ENCODE measurements around the gene SP140L. TPM values are rescaled to one million over a fixed set of nuclear protein-coding genes. Genes with fewer than 3 reads are reported as not detected.
"Not testable (repeated sequence)": the region's sequence is repeated elsewhere in the genome, so short reads cannot be mapped to it uniquely, and the experiment has no call there.

The SP140L gene
- total RNA-seq, 1 donor from 2014 or later, result 6.1 TPM

DNA sequence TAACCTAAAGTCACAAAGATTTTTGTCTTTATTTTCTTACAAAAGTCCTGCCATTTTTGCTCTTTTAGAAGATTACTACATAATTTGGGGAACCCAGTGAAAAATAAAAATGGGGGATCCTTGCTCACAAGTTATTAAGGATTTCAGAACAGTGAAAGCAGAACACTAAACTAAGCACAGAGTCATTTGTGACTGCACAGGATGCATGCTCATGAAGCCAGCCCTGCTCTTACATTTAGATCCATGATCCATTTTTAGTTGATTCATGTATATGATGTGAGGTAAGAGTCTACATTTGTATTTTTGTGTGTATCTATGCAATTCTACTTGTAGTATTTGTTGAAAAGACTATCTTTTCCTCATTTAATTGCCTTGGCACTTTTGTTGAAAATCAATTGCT lies 21.8 kb downstream of the SP140L start:
- ATAC-seq, result no peak
- intact Hi-C loops (cut with DNase I), result no loop called here
- DNase-seq (ENCODE audit: missing footprints), result no peak

DNA sequence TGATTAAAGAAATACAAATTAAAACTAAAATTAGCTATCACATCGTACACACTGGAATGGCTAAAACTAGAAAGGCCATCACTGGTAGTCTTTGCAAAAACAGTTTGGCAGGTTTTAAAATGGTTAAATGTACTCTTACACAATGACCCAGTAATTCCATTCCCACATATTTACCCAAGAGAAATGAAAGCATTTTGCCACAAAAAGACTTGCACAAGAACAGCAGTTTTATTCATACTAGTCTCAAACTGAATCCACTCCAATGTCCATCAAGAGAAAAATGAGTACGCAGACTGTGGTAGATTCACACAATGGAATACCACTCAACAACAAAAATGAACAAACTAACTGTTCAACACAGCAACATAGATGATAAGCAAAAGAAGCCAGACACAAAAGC lies 29.1 kb downstream of the SP140L start:
- DNase-seq (ENCODE audit: missing footprints) (no peak), ATAC-seq (peak; percentile 69)
- intact Hi-C loops (cut with DNase I), result no loop called here

DNA sequence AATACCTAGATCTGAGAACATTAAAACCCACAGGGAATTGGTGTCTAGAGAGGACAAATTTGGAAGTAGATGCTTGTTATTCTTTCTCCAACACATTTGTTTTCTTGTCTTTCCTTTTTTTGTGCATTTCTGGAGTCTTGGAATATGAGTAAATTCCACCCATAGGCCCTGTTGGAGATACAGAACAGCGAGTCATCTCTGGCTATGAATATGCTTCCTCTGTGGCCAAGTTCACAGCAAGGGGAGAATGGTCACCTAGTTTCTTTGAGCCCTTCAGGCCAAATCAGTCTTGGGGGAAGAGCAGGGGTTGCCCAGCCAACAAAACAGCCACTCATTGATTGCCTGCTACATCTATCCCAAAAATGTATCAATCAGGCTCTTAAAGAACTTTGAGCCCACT lies 31.3 kb downstream of the SP140L start:
- DNase-seq (ENCODE audit: missing footprints) (no peak), ATAC-seq (no peak)
- intact Hi-C loops (cut with DNase I), result no loop called here

DNA sequence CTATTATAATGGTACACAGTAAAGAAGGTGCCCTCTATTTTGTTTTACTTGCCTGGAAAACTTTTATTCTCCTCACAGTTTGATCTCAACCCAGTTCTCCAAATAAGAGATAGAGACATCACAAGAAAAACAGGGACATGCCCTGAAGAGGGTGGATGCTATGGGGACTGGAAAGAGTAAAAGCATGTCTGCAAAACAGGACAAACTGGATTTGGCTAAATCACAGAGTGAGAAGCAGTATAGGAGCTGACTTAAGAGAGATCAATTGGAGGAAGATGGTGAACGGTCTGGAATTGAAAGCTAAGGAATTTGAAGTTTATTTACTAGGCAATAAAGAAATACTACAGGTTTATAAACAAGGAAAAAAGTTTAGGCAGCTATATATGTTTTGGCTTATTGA lies 33.0 kb downstream of the SP140L start:
- DNase-seq (ENCODE audit: missing footprints) (no peak), ATAC-seq (no peak)
- intact Hi-C loops (cut with DNase I), result no loop called here

DNA sequence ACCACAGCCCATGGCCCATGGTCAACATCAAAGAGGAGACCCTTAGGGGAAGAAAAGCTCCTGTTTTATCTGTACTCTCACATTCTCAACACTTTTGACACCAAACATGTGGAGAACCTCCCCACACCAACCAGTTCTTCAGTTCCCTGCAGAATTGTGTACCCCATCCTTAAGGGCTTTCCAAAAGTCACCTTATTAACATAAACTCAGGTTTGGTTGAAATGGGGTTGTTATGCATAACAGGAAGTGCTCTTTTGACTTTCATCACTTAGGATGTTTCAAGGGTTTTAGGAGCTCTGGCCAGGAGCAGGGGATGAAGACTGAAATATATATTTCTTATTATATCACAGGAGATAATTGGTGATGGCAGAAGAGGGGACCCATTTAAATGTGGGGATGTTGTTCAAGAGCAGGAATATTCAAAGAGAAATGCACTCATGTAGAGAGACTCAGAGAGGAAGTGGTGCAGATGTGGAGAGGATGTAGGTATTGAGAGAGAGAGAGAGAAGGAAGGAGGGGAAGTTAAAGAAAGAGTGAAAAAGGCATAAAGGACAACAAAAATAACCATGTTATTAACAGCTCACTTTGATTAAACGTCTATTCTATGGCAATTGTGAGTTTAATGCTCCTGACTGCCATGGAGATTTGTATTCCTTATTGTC lies 35.2 kb downstream of the SP140L start:
- DNase-seq (ENCODE audit: missing footprints) (no peak), ATAC-seq (no peak)
- intact Hi-C loops (cut with DNase I), result no loop called here

DNA sequence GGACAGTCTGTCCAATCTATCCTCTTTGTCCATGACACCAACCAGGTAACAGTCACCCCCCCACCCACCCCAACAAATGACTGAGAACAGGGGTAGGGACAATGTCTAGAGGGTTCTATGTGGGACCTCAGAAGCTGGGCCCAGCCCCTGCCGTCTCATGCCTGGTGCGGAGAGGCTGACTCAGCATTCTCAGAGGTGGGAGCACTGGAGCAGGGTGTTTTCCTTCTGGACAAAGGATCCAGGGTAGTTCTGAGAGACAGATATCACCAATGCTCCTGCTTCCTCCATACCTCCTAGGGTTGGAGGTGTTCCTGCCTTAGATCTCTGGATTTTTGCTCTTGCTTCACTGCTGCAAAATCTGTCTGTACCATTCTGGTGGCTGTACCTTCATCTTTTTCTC lies 55.1 kb downstream of the SP140L start:
- ATAC-seq (no peak), DNase-seq (ENCODE audit: missing footprints) (peak; percentile 28)
- intact Hi-C loops (cut with DNase I), result no loop called here

DNA sequence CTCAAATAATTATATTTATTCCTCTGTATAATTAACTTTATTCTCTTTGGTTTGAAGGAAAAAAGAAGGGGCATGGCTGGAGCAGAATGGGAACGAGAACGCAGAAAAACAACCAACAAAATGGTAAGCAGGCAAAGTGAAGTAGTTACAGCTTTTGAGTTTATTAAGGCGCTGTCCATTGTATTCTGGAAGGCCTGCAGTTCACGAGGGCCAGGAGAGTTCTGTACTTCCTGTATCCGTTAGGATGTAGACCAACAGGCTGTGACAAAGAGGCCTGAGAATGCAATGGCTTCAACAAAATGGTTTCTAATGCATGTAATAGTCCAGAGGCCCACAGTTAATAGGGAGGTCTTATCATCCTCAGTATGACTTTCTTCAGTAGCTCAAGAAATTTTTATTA lies 56.5 kb downstream of the SP140L start:
- intact Hi-C loops (cut with DNase I), result no loop called here
- no peak for DNase-seq (ENCODE audit: missing footprints)
- no peak for ATAC-seq

DNA sequence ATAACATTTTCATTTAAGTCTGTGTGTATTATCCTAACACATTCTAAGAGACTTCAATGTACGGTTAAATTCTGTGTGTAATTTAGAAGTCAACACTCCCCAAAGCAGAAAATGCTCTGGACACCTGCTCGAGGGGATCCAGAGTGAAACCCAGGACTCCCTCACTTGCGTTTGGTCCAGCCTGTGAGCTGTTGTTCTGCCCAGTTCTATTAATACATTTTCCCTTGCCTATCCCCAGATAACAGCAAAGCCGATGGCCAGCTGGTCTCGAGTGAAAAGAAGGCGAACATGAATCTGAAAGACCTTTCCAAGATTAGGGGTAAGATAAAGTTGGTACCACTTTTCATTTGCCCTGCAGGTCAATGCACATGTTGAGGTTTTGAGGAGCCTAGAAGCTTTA lies 58.0 kb downstream of the SP140L start:
- intact Hi-C loops (cut with DNase I), result no loop called here
- ATAC-seq, result no peak
- DNase-seq (ENCODE audit: missing footprints), result no peak

DNA sequence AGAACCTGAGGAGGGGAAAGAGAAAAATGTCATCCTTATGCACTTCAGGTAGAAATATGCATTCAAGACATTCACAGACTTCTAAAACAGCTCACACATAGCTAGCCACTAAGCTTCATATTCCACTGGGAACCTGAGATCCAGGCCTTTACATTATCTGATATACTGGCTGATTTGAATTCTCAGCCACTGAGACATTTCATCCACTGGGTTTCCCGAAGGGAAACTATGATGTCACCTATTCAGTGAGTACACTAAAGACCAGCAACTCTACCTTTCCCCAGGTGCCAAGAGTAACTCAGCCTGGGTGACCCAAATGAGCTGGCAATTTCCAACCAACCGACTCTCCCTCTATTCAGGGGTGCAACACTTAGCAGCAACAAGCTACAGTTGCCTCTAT lies 67.3 kb downstream of the SP140L start:
- DNase-seq (ENCODE audit: missing footprints), result no peak
- ATAC-seq, result no peak

DNA sequence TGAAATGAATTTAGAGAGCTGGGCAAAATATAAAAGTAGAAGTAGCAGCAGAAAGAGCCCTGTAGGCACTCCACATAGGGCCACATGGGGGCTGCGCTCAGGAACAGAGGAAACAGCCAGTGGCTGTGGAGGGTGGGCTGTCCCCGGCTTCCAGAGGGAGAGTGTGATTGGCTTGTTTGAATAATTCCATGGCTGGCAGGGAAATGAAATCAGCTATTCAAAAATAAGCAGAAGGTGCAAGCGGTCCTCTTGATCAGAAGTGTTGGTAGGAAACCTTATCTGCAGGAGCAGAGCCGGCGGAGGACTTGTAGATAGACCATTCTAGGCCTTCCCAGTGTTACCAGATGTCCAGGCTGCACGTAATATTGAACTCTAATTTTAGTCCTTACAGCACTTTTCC lies 71.7 kb downstream of the SP140L start:
- DNase-seq (ENCODE audit: missing footprints) (peak; percentile 48), ATAC-seq (peak; percentile 71)
- intact Hi-C loops (cut with DNase I), result not testable (repeated sequence)

More for the DNA sequence above, 67.3 kb downstream of the SP140L start:
- intact Hi-C loops (cut with DNase I), result no loop called here

DNA sequence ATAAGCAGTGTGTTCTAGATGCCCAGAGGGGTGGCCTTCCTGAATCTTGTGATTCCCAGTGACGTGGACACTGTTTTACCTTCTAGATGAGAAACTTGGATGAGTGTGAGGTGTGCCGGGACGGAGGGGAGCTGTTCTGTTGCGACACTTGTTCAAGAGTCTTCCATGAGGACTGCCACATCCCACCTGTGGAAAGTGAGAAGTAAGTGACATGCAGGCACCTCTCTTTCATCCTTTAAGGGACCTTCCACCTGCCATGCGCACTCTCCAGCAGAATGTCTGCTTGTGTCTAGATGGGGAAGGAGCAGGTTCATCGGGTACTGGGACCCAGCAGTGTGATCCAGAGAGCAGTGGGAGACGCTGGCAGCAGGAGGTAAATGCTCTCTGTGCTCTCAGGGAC lies 73.0 kb downstream of the SP140L start:
- intact Hi-C loops (cut with DNase I), result loop anchor here (10.0 kb wide), 1 partner anchor 145 kb away; no protein-coding TSS in a partner anchor
- DNase-seq (ENCODE audit: missing footprints), result no peak
- no peak for ATAC-seq

DNA sequence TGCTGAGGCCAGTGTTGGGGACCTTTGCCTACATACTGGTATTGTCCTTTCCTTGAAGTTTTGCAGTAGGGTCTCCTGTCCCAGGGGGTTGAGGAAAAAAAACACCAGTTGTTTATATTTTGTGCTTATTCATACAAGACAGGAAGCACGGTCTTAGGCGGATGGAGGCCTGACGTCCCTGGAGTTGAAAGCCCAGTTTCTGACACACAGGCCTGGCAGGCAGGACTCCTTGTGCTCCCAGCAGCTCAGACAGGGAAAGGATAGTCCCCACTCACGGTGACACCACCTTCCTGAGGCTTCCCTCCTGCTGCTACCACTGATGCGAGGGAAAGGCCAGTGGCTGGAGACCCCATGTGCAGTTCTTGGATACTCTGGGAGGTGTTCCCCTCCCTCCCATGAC lies 73.5 kb downstream of the SP140L start:
- ATAC-seq (no peak), DNase-seq (ENCODE audit: missing footprints) (no peak)
- intact Hi-C loops (cut with DNase I), result loop anchor here (10.0 kb wide), 1 partner anchor 146 kb away; no protein-coding TSS in a partner anchor

DNA sequence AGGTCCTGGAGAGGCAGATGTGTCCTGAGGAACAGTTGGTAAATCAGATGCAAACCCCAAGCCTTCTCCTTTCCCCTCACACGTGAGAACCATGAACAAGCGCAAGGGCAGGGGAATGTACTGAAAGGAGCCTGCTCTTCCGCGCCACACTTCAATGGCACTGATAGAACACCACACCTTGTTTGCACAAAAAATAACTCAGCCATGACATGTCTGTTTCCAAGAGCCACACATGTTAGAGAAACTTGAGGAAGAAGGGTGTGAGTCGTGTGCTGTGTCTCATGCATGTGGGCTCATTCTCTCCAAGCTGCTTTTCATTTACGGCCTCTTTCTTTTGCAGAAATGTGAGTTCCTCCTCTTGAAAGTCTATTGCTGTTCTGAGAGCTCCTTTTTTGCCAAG lies 74.0 kb downstream of the SP140L start:
- ATAC-seq; DNase-seq (ENCODE audit: missing footprints): not testable (repeated sequence)
- intact Hi-C loops (cut with DNase I), result loop anchor here (10.0 kb wide), 1 partner anchor 146 kb away; no protein-coding TSS in a partner anchor

DNA sequence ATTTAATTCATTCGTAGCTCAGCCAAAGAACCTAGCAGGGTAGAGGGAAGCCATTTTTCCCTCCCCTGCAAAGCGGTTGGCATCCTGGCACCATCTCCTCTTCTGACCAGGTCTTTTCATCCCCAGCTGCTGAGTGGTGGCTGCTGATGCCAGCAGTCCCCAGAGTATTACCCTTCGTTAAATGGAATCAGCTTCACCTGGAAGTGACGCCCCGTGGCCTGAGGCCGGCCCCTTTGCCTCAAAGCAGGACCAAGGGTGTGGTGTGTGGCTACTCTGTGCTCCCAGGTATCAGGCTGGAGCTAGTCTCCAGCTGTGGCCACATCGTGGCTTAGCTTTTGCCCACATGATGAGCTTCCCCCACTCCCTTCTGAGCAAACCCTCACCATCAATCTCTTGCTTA lies 76.8 kb downstream of the SP140L start:
- ATAC-seq (no peak), DNase-seq (ENCODE audit: missing footprints) (no peak)
- intact Hi-C loops (cut with DNase I), result loop anchor here (10.0 kb wide), 1 partner anchor 149 kb away; no protein-coding TSS in a partner anchor

DNA sequence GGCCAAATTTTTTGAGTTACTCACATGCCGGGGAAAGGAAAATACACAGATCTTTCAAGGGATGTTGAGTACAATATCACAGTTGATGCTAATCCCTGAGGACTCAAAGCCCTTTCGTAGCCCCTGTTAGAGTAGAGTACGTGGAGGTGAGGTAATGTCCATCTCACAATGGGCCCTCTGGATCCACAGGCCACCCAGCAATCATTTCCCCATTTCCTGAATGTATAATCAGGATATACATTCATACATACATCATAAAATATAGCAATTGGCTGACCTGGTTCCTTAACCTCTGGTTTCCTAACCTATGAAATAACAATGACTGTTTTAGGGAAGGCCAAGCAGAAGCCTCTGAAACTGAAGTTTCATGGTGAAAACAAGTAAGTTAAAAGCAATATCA lies 78.8 kb downstream of the SP140L start:
- DNase-seq (ENCODE audit: missing footprints), result no peak
- intact Hi-C loops (cut with DNase I), result loop anchor here (10.0 kb wide), 1 partner anchor 151 kb away; no protein-coding TSS in a partner anchor
- ATAC-seq, result no peak

DNA sequence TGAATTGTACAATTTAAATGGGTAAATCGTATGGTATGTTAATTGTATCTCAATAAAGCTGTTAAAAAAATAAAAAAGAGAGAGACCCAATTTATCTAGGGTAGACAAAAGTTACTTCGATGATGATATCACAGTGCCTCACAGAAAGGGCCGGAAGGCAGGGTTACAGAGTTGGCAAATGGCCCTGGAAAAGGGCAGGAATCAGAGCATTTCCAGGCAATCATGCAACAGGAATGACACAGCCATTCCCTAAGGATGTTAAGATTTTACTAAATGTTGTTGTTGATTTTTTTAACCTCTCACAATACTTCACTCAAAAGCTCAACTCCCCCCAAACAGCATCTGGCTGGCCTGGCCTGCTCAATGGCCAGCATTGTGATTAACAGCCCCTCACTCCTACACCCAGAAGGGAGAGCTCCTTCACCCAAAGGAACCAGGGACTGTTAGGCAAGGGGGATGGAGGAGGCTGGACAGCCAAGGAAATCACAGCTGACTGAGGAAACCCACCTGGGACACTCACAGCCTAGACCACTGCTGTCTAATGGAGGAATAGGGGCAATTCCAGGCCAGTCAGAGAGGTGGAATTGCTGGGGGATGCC lies 81.3 kb downstream of the SP140L start:
- DNase-seq (ENCODE audit: missing footprints) (no peak), ATAC-seq (peak; percentile 52)
- intact Hi-C loops (cut with DNase I), result loop anchor here (10.0 kb wide), 1 partner anchor 154 kb away; no protein-coding TSS in a partner anchor

DNA sequence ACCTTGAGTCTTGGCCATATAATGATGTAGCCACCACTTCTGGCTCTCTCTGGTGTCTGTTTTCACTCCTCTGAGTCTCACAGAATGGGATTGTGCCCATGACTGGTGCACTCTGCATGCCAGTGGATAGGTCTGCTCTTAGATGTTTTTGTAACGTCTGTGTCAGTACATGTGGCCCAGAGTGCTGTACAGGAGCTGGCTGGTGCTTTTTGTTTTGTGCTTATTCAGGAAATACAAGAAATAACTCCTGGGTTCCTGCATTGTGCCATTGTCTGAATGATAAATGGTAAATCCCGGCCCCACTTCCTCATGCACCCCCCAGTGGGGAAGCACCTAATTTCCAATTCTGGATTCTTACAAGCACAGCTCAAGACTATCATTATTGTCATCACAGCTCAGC lies 82.3 kb downstream of the SP140L start:
- intact Hi-C loops (cut with DNase I), result loop anchor here (10.0 kb wide), 1 partner anchor 155 kb away; no protein-coding TSS in a partner anchor
- not testable (repeated sequence) for ATAC-seq

DNA sequence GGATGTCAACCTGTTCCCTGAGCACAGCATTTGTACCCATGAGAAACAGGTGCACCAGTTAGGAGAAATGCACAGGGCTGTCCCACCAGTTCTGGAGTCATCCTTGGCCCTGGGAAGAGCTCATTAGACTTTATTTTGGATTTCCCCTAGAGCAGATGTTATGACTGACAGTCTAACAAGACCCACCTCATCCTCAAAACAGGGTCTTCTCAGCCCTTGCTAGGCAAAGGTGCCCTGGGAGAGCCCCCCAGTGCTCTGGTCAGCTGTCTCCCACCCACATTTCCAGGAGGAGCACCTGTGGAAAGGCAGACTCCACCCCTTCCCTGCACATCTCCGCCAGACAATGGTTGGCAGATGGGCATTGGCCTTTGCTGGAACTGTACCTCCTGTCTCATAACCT lies 83.3 kb downstream of the SP140L start:
- intact Hi-C loops (cut with DNase I), result no loop called here
- DNase-seq (ENCODE audit: missing footprints), result no peak
- no peak for ATAC-seq

More for the DNA sequence above, 82.3 kb downstream of the SP140L start:
- not testable (repeated sequence) for DNase-seq (ENCODE audit: missing footprints)

DNA sequence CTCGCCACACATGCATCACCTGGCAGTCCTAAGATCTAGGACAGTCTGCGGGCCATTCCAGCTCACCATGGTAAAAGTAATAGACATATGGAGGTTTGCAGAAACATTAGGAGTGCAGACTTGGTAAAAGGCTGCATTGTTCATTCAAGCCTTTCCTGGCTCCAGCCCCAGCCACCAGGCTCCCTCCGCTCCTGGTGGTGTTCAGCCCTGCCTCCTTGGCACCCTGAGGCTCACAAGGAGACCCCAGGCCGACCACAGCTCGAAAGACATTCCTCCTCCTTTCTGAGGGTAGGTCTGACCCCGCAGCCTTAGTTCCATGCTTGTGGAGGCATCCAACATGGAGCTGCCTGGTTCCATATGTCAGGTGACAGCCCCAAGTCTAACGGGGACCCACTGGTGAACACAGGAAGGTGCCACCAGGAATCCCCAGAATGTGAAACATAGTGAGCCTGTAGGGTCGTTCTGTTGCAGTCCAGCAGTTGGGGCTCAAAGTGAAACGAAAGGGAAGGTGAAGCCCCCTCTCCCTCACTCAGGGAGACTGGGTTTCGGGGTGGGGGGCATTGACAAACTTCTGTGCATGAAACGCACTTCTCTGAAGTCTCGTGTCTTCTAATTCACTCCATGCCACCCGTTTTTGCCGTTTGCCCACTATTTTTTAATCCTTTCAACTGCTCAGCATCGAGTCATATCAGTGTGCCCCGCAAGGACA lies 84.0 kb downstream of the SP140L start:
- intact Hi-C loops (cut with DNase I), result no loop called here
- ATAC-seq, result no peak
- no peak for DNase-seq (ENCODE audit: missing footprints)
